OCI-LY3 (cell line): ENCODE results near the gene TMEM272.

Experiments
- EZH2phosphoT487 ChIP-seq: fragments of 200-600 bp; shearing (Covaris generic); IDR thresholded peaks from 2 replicates; pipeline ENCODE4 v1.6.1; 2018; ENCODE audit warnings: antibody characterized with exemption, mixed run types, low read depth
- TF ChIP-seq, protein P1 (sequence below): fragments of 200-600, 300-600 bp; sonication (generic); IDR thresholded peaks from 2 replicates; pipeline ENCODE4 v1.5.1; 2014; ENCODE audit warnings: antibody characterized with exemption, low read length, low read depth

- TF ChIP-seq, protein P1, sequence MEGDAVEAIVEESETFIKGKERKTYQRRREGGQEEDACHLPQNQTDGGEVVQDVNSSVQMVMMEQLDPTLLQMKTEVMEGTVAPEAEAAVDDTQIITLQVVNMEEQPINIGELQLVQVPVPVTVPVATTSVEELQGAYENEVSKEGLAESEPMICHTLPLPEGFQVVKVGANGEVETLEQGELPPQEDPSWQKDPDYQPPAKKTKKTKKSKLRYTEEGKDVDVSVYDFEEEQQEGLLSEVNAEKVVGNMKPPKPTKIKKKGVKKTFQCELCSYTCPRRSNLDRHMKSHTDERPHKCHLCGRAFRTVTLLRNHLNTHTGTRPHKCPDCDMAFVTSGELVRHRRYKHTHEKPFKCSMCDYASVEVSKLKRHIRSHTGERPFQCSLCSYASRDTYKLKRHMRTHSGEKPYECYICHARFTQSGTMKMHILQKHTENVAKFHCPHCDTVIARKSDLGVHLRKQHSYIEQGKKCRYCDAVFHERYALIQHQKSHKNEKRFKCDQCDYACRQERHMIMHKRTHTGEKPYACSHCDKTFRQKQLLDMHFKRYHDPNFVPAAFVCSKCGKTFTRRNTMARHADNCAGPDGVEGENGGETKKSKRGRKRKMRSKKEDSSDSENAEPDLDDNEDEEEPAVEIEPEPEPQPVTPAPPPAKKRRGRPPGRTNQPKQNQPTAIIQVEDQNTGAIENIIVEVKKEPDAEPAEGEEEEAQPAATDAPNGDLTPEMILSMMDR = no peak
- TF ChIP-seq EZH2phosphoT487 = no peak
Measured at GRCh38 chr13:51856027-51856736, 11.2 kb upstream of the TMEM272 start.
